HG02884 (cell line): ENCODE measurements around the gene CDK17.
"Not testable (repeated sequence)": the region's sequence is repeated elsewhere in the genome, so short reads cannot be mapped to it uniquely, and the experiment has no call there.

Source experiments
- ATAC-seq: cut with Tn5 transposase; IDR thresholded peaks from one replicate; pipeline ENCODE4 v1.9.1; 2021; ENCODE audit warnings: mild to moderate bottlenecking, moderate library complexity; ENCODE audit not compliant: unreplicated experiment

Gene CDK17

DNA sequence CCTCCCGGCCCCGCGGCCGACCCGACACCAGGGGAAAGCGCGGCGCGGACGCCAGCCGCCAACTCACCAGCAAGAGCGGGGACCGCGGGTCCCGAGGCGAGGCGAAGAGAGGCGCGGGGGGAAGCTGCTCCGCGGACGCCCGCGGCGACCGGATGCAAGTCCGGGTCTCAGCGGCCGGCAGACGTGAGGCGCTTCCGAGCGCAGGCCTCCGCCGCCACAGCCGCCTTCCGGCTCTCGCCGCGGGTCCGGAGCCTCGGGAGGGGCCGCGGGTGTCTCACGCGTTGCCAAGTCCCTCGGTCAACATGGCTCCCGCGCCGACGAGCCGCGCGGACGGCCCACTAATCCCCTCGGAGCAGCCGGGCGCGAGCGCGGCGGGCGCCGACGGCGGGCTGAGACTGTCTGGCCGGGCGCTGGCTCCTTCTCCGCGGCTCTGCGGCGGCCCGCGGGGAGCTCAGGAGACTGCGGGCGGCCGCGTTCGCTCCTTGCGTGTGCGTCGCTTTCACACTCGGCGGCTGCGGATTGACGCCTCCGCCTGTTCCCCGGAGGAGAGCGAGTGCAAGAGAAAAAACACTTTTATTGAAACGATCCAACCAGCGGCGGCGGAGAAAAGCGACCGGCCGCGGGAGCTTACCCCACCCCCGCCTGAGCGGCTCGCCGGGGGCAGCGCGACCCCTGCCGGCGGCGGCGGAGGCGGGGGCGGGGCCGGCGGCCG, at the start of gene CDK17:
CDK17 (minus strand) TSS at position 521 of the 712 bp plus-strand sequence. CDS start 65,603 bp downstream, outside the sequence.
- ATAC-seq, result peak; percentile 38

DNA sequence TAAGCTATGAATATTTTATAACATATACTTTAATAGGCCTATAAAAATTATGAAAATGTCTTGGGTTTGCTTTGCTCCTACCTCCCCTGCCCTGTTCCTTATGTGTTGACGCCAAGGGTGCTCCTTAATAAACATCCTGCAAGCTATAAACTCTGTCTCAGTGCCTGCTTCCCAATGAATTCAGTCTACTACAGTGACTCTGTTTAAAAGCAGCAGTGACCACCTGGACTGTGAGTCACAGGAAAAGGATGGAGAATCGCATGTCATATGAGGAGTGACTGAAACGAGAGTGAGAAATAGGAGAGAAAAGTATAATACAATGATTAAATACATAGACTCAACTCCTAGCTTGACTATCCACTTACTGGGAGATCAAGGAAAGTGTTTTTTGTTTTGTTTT, 48.1 kb upstream of the CDK17 start:
- ATAC-seq, result no peak

DNA sequence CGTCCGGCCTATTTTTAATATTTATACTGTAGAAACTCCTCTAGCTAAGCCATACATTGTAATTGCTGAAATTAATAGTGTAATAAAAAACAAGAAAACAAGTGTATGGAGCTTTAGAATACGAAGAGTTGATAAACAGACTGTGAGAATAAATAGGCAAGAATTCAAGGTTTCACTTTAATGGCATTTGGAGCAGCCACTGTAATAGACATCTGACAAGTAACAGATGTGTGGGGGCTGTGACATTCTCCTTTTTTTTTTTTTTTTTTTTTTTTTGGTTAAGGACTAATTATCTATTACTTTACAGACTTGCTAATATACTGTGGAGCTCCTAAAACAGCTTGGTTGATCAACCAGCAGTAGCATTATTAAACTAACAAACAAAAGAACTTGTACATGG, 47.0 kb upstream of the CDK17 start:
- ATAC-seq, result no peak

DNA sequence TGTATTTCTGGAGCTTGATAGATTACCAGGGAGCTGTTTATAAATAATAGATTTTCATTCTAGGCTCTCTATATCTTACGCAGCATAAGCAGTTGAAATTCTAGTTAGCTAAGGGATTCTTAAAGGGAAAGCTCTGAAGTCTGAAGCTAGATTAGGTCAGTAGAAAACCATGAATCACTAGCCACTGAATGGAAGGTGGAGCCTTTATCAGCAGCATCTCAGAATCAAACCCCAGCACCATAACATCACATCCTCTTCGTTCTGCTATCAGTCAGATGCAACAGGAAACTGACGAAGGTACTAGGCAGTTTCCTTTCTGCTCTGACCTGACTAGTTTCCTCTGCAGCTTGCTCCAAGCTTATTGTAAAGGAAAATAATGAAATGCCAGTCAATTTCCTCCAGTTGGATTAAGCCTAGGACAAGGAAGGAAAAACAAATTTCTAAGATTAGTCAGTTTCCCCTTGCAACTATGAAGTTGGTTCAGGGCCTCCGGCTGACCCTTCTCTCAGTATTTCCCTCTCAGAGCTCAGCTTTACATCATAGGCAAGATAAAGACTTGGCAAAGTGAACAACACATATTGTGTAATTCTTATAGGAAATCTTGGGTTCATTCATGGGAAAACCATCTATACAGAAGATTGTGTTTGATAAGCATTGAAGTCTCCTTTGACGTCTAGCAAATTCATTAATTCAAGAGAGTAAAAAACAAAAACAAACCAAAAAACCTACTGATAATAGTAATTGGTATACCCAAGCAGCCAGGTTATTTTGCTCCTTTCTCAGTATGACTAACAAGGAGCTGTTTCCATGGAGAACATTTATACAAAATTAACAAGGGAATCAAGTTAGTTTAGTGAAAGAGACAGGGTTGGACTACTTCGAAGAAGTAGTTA, 45.7 kb upstream of the CDK17 start:
- ATAC-seq, result peak; percentile 96

DNA sequence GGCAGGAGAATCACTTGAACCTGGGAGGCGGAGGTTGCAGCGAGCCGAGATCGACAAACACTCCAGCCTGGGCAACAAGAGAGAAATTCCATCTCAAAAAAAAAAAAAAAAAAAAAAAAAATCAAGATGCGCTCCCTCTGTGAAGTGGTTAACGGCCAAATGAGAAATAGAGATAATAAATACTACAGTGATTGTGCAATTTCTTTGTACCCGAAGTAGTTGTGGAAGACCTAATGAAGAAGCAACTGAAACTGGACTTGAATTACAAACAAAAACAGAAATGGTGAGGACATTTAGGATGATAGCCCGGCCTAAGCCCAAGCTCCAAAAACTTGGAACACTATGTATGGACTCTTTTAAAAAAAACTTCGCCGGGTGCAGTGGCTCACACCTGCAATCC, 44.2 kb upstream of the CDK17 start:
- ATAC-seq, result no peak

DNA sequence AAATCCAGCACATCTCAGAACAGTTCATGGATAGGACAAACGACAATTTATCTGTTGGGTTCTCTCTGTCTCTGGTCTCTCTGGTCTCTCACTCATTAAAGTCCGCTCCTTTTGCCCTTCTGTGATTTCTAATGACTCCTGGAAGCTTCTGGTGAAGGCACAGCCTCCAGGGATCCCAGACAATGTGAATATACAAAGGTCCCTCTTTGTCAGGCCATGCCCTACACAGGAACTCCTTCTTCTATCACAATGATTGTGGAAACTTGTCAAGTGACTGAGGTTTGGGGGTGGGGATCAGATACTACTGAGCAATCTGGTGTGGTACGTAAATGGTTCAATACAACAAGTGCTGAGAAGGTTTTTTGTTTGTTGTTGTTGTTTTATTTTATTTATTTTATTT, 42.7 kb upstream of the CDK17 start:
- no peak for ATAC-seq

DNA sequence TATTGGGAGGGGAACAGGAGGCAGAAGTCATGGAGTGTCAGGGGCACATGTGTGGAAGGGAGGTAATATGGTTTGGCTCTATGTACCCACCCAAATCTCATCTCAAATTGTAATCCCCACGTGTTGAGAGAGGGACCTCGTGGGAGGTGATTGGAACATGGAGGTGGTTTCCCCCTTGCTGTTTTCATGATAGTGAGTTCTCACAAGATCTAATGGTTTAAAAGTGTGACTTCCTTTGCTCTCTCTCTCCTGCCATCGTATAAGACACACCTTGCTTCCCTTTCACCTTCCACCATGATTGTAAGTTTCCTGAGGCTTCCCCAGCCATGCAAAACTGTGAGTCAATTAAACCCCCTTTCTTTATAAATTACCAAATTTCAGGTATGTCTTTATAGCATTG, 41.6 kb upstream of the CDK17 start:
- ATAC-seq, result no peak

DNA sequence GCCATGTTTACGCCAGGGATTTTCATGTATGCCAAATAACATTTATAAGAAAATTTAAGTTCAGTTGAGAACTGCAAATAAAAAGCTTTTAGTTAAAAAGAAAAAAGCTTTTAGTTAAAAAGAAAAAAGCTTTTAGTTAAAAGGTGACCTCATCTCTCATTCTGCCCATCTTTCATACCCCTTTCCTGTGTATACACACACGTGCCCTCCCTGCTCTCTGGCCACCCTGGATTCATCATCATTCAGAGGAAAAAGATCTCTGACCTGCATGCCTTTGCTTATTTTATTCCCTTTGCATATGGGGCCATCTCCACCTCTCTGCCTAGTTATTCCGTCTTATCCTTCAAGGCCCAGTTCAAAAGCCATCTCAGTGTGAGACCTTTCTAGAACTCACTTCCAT, 38.1 kb upstream of the CDK17 start:
- ATAC-seq, result no peak

DNA sequence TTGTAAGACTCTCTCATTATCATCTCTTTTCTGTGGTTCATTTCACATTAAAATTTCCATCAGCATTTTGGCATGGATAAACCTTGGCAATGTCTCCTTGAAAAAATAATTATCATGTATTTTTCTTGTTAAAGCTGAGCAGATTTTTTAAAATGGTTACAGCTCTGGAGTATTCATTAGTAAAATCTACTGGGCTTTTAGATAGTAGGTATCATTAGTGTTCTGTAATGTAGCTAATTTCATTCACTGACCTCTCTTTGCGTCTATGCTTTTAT, 36.9 kb upstream of the CDK17 start:
- ATAC-seq, result no peak

DNA sequence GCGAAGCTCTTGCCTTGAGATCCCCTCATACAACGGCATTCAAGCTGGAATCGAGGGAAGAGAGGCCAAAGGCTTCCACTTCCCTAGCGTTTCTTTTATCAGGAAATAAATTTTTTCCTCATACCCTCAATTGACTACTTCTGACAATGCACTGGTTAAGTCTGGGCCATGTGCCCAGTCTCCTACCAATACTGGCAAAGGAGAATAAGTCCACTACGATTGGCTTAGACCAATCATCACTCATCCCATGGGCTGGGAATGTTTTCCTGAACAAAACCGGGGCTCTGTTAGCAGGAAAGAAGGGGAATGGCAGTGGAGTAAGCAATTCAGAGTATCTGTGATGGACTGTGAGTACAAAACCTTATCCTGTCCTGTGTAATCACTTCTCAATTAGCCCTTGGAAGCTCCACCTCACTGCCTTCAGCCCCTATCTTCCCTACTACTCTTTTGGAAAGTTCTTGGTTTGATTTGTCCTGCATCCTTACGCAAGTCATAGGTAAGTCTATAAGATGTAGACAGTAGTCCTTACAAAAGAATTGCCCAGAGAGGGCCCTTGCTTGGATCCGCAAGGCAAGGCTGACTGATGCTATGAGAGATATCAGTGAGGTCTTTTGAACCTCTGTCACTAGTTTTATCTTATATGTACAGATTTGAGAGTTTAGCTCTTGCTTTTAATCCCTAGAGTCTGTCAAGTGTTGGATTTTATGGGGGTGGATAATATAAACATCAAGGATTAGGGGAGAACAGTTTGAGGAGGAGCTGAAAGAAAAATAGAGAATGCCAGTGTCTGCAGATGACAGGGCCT, 36.3 kb upstream of the CDK17 start:
- no peak for ATAC-seq

DNA sequence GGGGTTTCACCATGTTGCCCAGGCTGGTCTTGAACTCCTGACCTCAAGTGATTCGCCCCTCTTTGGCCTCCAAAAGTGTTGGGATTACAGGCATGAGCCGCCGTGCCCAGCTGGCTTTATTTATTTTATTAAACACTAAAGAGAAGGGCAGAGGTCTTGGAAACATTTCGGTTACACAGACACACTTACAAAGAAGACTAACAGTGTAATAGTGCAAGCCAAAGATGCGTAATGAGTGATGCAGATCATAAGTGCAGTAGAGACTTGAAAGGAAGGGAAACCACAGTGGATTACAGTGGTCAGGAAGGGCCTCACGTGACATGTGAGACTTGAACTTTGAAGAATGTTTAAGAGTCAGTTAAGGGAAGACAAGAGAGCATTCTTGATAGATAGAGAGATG, 33.9 kb upstream of the CDK17 start:
- ATAC-seq, result peak; percentile 99

DNA sequence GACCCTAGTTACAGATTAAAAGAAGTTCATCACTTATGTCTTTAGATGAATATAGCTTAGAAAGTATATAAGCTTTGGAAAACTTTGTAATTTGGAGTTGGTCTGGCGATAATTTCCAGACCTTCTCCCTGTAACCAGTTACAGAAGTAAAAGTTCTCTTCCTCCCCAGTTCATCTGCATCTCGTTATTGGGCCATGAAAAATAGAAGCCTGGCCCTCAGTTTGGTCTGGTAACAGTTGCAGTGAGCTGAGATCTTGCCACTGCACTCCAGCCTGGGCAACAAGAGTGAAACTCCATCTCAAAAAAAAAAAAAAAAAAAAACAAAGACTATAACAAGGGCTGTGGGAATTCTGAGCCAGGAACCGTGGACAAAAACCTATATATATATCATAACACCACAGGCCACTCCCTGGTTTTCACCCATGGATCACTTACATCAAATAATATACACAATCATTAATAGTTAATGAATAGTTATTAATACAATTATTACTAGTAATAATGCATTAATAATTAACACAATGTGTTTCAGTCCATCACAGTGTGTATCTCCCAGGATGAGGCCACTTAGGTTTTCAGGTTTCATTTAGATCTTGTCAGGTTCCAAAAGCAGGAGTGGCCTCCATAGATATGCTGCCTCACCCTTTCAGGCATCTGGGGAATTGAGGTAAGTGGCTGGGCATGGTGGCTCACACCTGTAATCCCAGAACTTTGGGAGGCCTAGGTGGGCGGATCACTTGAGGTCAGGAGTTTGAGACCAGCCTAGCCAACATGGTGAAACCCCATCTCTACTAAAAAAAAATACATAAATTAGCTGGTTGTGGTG, 32.5 kb upstream of the CDK17 start:
- ATAC-seq, result not testable (repeated sequence)

DNA sequence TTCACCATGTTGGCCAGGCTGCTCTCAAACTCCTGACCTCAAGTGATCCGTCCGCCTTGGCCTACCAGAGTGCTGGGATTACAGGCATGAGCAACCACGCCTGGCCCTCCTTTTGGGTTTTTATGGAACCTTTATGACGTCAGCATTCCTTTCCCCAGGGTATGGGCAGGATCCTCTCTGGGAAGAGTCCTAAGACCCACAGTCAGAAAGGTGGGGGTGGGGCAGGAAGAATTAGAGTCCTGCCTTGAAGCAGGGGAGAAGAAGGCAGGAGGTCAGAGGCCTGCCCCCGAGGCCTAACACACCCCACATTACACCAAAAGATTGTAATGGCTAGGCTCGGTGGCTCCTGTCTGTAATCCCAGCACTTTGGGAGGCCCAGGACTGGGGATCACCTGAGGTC, 30.8 kb upstream of the CDK17 start:
- no peak for ATAC-seq

DNA sequence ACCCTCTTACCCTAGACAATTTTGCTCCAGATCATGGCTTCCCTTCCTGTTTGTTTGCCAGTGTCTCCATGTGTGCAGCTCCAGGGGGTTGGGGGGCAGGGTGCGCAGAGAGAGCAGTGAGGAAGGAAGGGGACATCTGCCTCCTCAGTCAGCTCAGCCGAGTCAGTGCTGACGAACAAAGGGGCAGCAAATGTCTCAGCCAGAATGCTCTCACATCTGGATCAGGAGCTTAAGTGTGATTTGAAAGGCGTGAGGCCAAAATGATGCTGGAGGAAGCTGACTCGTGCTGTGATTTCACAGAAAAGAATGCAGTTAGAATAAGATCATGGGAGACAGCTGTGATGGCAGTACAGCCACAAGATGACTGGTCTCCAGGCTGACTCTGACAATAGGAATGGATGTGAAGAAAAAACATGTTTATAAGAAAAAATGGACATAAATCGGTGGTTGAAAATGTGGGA, 27.1 kb upstream of the CDK17 start:
- ATAC-seq, result no peak

DNA sequence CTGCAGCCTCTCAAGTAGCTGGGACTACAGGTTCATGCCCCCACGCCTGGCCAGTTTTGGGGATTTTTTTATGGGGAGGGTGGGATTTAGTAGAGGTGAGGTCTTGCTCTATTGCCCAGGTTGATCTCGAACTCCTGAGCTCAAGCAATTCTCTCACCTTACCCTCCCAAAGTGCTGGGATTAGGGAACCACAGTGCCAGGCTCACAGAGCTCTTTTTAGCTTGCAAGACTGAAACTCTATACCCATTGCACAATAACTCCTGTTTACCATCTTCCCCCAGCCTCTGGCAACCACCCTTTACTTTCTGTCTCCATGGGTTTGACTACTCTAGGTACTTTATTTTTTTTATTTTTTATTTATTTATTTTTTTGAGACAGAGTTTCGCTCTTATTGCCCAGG, 25.7 kb upstream of the CDK17 start:
- ATAC-seq, result no peak

DNA sequence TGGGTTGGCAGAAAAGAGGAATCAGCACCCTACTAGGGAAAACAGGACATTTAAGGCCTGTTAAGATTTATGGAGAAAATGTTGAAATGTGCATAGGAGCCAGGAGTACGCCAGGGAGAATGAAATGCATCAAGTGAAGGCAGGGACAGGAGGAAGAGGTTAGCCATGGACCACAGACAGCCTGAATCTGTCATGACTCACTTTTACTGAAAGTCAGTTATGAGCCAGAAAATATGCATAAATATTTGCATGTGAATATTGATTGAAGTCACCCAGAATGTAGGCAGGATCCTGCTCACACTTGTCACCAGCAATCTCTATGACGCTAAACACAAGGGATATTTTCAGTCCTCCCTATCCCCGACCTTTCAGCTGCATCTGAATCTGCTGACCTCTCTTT, 25.1 kb upstream of the CDK17 start:
- peak; percentile 80 for ATAC-seq

DNA sequence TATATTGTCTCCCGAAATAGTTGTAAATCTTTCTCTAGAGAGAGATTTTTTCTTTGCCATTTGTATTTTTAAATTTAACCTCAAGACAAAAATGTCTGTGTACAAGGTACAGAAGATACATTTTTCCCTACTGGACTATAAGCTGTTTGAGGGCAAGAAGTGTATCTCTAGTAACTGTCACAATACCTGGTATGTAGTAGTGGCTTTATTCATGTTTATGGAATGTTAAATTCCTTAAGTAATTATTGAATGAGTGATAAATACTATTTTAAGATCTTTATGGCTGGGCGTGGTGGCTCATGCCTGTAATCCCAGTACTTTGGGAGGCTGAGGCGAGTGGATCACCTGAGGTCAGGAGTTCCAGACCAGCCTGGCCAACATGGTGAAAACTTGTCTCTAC, 24.4 kb upstream of the CDK17 start:
- no peak for ATAC-seq

DNA sequence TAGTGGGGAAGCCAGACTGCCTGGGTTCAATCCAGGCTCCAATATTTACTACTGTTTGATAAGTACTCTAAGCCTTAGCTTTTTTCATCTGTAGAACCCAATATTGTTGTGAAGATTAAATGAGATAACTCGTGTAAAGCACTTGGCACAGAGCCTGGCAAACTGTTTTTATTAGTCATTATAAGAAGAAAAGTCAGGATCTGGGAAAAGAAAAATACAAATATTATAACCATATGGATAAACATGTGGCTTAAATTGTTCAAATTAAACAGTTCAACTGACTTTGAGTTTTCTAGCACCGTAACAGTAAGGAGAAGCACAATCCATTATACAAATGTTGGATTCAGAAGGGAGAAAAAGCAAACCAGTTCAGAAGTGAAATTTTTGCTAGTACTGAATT, 22.0 kb upstream of the CDK17 start:
- no peak for ATAC-seq

DNA sequence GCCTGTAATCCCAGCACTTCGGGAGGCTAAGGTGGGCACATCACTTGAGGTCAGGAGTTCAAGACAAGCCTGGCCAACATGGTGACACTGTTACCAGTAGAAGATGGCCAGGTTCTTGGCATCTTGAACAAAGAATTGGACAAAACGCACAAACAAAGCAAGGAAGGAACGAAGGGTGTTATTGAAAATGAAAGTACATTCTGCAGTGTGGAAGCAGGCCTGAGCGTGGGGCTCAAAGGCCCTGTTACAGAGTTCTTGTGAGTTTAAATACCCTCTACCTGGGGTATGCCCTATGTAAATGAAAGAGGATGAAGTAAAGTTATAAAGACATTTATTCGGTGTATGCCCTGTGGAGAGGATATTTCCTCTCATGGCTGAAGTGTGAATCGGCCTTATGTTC, 20.8 kb upstream of the CDK17 start:
- ATAC-seq, result no peak

DNA sequence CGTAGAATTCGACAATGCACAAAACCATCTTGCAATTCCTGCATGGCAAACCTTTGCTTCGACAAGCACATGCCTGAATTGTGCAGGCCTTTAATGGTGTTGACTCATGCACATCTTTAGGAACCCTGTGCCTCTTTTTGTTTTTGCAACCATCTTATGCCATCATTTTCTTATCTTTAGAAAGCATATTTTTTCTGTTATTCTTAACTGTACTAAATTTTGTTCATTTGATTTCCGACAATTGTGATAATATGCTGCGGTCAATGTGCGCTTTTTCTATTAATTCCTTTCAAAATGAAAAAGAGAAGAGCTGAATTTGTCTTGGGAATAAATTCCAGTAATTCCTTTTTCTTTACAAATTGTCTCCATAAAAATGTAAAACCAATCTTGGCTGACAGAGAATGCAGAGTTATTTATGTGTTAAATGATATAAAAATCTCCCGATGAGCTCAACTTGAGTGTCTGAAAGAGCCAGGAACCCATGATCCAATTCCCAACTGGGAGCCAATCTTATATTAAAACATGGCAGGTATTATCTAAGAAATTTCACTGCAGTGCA, 20.1 kb upstream of the CDK17 start:
- ATAC-seq, result no peak
